HepG2 (cell line): ENCODE results near the gene SSH3. TPM values are rescaled to one million over a fixed set of nuclear protein-coding genes. Genes with fewer than 3 reads are reported as not detected.

ENCODE experiments used
- BCL6 ChIP-seq: IDR thresholded peaks from 2 replicates; pipeline ENCODE4 v1.6.1; 2016; ENCODE audit warnings: missing genetic modification reagents, missing compliant biosample characterization
- CCAR2 ChIP-seq: fragments of 200-400 bp; formaldehyde crosslinking; optimal IDR thresholded peaks from 2 replicates; pipeline ENCODE3; 2018; ENCODE audit warnings: low read depth, mild to moderate bottlenecking, low read length, moderate library complexity
- CEBPG ChIP-seq: IDR thresholded peaks from 2 replicates; pipeline ENCODE4 v1.6.1; 2016
- FOSL1 ChIP-seq: sonication (generic); formaldehyde crosslinking; IDR thresholded peaks from 2 replicates; pipeline ENCODE4 v1.9.0; 2021; ENCODE audit warnings: missing genetic modification reagents, borderline replicate concordance
- KDM6A ChIP-seq: IDR thresholded peaks from 2 replicates; pipeline ENCODE4 v1.6.1; 2016; ENCODE audit warnings: low read depth
- NFATC3 ChIP-seq: sonication (generic); formaldehyde crosslinking; IDR thresholded peaks from 2 replicates; pipeline ENCODE4 v1.5.1; 2020; ENCODE audit warnings: mild to moderate bottlenecking, missing genetic modification reagents
- NFE2L2 ChIP-seq: fragments of 150-350 bp; IDR thresholded peaks from 2 replicates; pipeline ENCODE4 v1.6.1; 2014; ENCODE audit warnings: low read length
- REPIN1 ChIP-seq: sonication (generic); formaldehyde crosslinking; IDR thresholded peaks from 2 replicates; pipeline ENCODE4 v1.8.0; 2022; ENCODE audit warnings: missing genetic modification reagents, low read depth, mild to moderate bottlenecking, borderline replicate concordance
- RFX1 ChIP-seq: fragments of 450-650 bp; IDR thresholded peaks from 2 replicates; pipeline ENCODE4 v1.6.1; 2017
- SALL2 ChIP-seq: sonication (generic); formaldehyde crosslinking; IDR thresholded peaks from 2 replicates; pipeline ENCODE4 v1.8.1; 2023; ENCODE audit warnings: mild to moderate bottlenecking, missing genetic modification reagents, inconsistent platforms
- TARDBP ChIP-seq: sonication (generic); formaldehyde crosslinking; IDR thresholded peaks from 2 replicates; pipeline ENCODE4 v1.8.0; 2022; ENCODE audit warnings: mild to moderate bottlenecking, missing genetic modification reagents
- TOPORS ChIP-seq: sonication (generic); formaldehyde crosslinking; IDR thresholded peaks from 2 replicates; pipeline ENCODE4 v1.8.0; 2023; ENCODE audit warnings: mild to moderate bottlenecking, missing genetic modification reagents
- ZC3H13 ChIP-seq: sonication (generic); formaldehyde crosslinking; IDR thresholded peaks from 2 replicates; pipeline ENCODE4 v1.8.1; 2023; ENCODE audit warnings: mild to moderate bottlenecking, missing genetic modification reagents, moderate library complexity
- ZFP1 ChIP-seq: IDR thresholded peaks from 2 replicates; pipeline ENCODE4 v1.6.1; 2016
- ZFX ChIP-seq: sonication (generic); formaldehyde crosslinking; IDR thresholded peaks from 2 replicates; pipeline ENCODE4 v1.4.0; 2020; ENCODE audit warnings: mild to moderate bottlenecking, low read depth, missing genetic modification reagents, moderate library complexity
- ZNF230 ChIP-seq: sonication (generic); formaldehyde crosslinking; IDR thresholded peaks from 2 replicates; pipeline ENCODE4 v1.4.0; 2020; ENCODE audit warnings: mild to moderate bottlenecking, missing genetic modification reagents
- ZNF263 ChIP-seq: sonication (generic); formaldehyde crosslinking; IDR thresholded peaks from 2 replicates; pipeline ENCODE4 v1.4.0; 2020; ENCODE audit warnings: missing genetic modification reagents
- ZNF446 ChIP-seq: sonication (generic); formaldehyde crosslinking; IDR thresholded peaks from 2 replicates; pipeline ENCODE4 v1.5.0; 2020; ENCODE audit warnings: mild to moderate bottlenecking, missing genetic modification reagents
- ZNF550 ChIP-seq: sonication (generic); formaldehyde crosslinking; IDR thresholded peaks from 2 replicates; pipeline ENCODE4 v1.4.0; 2020; ENCODE audit warnings: mild to moderate bottlenecking, missing genetic modification reagents, borderline replicate concordance
- ZNF891 ChIP-seq: sonication (generic); formaldehyde crosslinking; IDR thresholded peaks from 2 replicates; pipeline ENCODE4 v1.5.0; 2020; ENCODE audit warnings: mild to moderate bottlenecking, missing genetic modification reagents
- polyA plus RNA-seq, 8 experiments: library from polyadenylated mRNA; depleted of rRNA in 3 of 8; stranded (reverse) in 7 of 8; unstranded in 1 of 8; fragments of >200 nt; fragmentation: Illumina TruSeq in 4 of 8; extraction: Trizol in 4 of 8; gene quantifications; 2 replicates each; pipeline versions ENCODE4 v1.2.1 to v1.2.3, GENCODE V29; 2011 to 2016; ENCODE audit warnings: low read depth in 4 of 8, missing spikeins in 1 of 8, mixed read lengths in 1 of 8; ENCODE audit not compliant: insufficient read depth in 1 of 8
- total RNA-seq, 5 experiments: library from RNA; depleted of rRNA; stranded (reverse); fragments of >200 nt; fragmentation: Illumina TruSeq; extraction: Trizol; gene quantifications; 2 replicates each; pipeline ENCODE4 v1.2.3, GENCODE V29; 2016; ENCODE audit warnings: low read depth in 1 of 5
- TF ChIP-seq, protein P1 (sequence below): sonication (generic); formaldehyde crosslinking; IDR thresholded peaks from 2 replicates; pipeline ENCODE4 v1.8.0; 2022; ENCODE audit warnings: missing genetic modification reagents, mild to moderate bottlenecking, inconsistent platforms, borderline replicate concordance
- TF ChIP-seq, protein P2 (sequence below): sonication (generic); formaldehyde crosslinking; conservative IDR thresholded peaks from 2 replicates; pipeline ENCODE4 v1.8.0; 2022; ENCODE audit warnings: low read depth, missing genetic modification reagents
- TF ChIP-seq, protein P3 (sequence below): sonication (generic); formaldehyde crosslinking; IDR thresholded peaks from 2 replicates; pipeline ENCODE4 v1.5.1; 2020; ENCODE audit warnings: mild to moderate bottlenecking, missing genetic modification reagents, moderate library complexity
- TF ChIP-seq, protein P4 (sequence below): sonication (generic); formaldehyde crosslinking; IDR thresholded peaks from 2 replicates; pipeline ENCODE4 v1.8.0; 2022; ENCODE audit warnings: mild to moderate bottlenecking, missing genetic modification reagents, moderate library complexity
- TF ChIP-seq, protein P5 (sequence below): sonication (generic); formaldehyde crosslinking; IDR thresholded peaks from 2 replicates; pipeline ENCODE4 v1.9.0; 2021; ENCODE audit warnings: missing genetic modification reagents, borderline replicate concordance

Gene SSH3
- total and polyA plus RNA-seq, 2 of the 13 experiments (the other 11 are each of a cell fraction or from before 2014, with no cell fraction given), result 12.4 to 18.8 TPM

DNA sequence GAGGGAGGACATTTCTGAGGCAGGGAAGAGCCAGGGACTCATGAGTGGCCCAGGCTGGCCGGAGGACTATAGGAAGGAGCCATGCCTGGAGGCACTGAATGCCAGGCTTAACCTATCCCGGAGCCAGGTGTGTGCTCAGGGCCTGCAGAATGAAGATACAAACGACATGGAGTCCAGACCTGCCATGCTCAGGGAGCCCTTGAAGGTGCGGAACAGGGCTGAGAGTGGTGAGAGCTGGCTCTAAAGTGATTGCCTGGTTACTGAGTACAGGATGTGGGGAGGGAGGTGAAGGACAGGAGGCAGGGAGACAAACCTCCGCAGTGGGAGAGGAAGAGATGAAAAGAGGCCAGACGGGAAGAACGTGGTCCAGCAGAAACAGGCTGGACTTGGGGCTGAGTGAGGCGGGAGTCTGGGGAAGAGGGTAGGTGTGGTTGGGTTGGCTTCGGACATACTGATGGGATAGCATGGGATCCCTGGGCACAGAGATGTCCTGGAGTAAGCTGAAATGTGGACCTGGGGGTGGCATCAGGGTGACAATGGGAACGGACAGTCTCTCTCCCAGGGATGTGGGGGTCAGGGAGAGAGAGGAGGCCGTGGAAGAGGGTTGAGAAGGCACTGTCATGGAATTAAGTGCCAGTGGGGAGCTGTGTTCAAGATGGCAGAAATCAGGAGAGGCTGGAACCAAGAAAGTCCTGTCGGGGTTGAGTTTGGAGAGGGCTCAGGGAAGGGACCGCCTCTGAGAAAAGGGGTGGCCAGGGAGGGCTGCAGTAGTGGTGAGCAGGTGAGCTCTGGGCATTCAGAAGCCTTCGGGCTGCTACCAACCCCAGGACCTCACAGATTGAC lies 15.8 kb upstream of the SSH3 start (continued):
- TF ChIP-seq REPIN1 (no peak), KDM6A (no peak), ZFX (CRISPR knock-in tag) (peak; percentile 30; the same call in 1 of the 2 replicates), ZNF446 (CRISPR knock-in tag) (no peak), BCL6 (no peak), CEBPG (CRISPR knock-in tag) (no peak), NFE2L2 (no peak), ZNF550 (no peak), CCAR2 (no peak), SALL2 (CRISPR knock-in tag) (no peak), RFX1 (no peak), ZNF263 (CRISPR knock-in tag) (peak; percentile 63), TARDBP (CRISPR knock-in tag) (no peak), ZNF891 (no peak), ZNF230 (no peak), FOSL1 (CRISPR knock-in tag) (no peak), ZC3H13 (0 out of 2 replicates have a peak, but pooled peaks have one; percentile 35), ZFP1 (no peak), TOPORS (no peak), NFATC3 (CRISPR knock-in tag) (0 out of 2 replicates have a peak, but pooled peaks have one; percentile 36)
- TF ChIP-seq, protein P1, sequence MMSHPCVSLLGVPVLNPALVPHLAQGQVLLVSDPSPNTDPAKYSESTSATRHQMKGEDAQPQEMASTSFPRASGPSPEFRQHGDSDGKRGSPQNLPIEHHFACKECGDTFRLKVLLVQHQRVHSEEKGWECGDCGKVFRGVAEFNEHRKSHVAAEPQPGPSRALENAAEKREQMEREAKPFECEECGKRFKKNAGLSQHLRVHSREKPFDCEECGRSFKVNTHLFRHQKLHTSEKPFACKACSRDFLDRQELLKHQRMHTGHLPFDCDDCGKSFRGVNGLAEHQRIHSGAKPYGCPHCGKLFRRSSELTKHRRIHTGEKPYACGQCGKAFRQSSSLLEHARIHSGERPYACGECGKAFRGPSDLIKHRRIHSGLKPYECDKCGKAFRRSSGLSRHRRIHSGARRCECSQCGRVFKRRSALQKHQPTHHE (CRISPR knock-in tag), result no peak
- TF ChIP-seq, protein P2, sequence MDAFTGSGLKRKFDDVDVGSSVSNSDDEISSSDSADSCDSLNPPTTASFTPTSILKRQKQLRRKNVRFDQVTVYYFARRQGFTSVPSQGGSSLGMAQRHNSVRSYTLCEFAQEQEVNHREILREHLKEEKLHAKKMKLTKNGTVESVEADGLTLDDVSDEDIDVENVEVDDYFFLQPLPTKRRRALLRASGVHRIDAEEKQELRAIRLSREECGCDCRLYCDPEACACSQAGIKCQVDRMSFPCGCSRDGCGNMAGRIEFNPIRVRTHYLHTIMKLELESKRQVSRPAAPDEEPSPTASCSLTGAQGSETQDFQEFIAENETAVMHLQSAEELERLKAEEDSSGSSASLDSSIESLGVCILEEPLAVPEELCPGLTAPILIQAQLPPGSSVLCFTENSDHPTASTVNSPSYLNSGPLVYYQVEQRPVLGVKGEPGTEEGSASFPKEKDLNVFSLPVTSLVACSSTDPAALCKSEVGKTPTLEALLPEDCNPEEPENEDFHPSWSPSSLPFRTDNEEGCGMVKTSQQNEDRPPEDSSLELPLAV (CRISPR knock-in tag), result no peak
- TF ChIP-seq, protein P3, sequence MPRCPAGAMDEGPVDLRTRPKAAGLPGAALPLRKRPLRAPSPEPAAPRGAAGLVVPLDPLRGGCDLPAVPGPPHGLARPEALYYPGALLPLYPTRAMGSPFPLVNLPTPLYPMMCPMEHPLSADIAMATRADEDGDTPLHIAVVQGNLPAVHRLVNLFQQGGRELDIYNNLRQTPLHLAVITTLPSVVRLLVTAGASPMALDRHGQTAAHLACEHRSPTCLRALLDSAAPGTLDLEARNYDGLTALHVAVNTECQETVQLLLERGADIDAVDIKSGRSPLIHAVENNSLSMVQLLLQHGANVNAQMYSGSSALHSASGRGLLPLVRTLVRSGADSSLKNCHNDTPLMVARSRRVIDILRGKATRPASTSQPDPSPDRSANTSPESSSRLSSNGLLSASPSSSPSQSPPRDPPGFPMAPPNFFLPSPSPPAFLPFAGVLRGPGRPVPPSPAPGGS, result peak; percentile 3; the same call in 1 of the 2 replicates
- TF ChIP-seq, protein P4, sequence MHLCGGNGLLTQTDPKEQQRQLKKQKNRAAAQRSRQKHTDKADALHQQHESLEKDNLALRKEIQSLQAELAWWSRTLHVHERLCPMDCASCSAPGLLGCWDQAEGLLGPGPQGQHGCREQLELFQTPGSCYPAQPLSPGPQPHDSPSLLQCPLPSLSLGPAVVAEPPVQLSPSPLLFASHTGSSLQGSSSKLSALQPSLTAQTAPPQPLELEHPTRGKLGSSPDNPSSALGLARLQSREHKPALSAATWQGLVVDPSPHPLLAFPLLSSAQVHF (CRISPR knock-in tag), result no peak
- TF ChIP-seq, protein P5, sequence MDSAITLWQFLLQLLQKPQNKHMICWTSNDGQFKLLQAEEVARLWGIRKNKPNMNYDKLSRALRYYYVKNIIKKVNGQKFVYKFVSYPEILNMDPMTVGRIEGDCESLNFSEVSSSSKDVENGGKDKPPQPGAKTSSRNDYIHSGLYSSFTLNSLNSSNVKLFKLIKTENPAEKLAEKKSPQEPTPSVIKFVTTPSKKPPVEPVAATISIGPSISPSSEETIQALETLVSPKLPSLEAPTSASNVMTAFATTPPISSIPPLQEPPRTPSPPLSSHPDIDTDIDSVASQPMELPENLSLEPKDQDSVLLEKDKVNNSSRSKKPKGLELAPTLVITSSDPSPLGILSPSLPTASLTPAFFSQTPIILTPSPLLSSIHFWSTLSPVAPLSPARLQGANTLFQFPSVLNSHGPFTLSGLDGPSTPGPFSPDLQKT (CRISPR knock-in tag), result no peak
